Tibial nerve (tissue), 4 donors: ENCODE data around the gene UBE2D1.
A peak's percentile ranks its signal among the peaks of the same experiment; 100 is the strongest.

Experiments used
- EP300 ChIP-seq, 2 donors: sonication (generic); formaldehyde crosslinking; IDR thresholded peaks; one replicate each; pipeline ENCODE4 v1.6.1; 2017; ENCODE audit warnings: antibody characterized with exemption in 2 of 2, mild to moderate bottlenecking in 1 of 2
- POLR2A ChIP-seq, 2 donors: fragments of 450-650 bp; IDR thresholded peaks; one replicate each; pipeline ENCODE4 v1.6.1; 2017; ENCODE audit warnings: antibody characterized with exemption in 2 of 2, mild to moderate bottlenecking in 2 of 2, moderate library complexity in 2 of 2
- TF ChIP-seq, protein P1 (sequence below), 5 experiments: fragments of 200-600 bp in 3 of 5; fragments of 450-650 bp in 2 of 5; sonication (generic) in 3 of 5; IDR thresholded peaks; one replicate each; pipeline ENCODE4 v1.5.1; 2016 to 2019; ENCODE audit warnings: antibody characterized with exemption in 5 of 5, mild to moderate bottlenecking in 3 of 5, moderate library complexity in 2 of 5

DNA sequence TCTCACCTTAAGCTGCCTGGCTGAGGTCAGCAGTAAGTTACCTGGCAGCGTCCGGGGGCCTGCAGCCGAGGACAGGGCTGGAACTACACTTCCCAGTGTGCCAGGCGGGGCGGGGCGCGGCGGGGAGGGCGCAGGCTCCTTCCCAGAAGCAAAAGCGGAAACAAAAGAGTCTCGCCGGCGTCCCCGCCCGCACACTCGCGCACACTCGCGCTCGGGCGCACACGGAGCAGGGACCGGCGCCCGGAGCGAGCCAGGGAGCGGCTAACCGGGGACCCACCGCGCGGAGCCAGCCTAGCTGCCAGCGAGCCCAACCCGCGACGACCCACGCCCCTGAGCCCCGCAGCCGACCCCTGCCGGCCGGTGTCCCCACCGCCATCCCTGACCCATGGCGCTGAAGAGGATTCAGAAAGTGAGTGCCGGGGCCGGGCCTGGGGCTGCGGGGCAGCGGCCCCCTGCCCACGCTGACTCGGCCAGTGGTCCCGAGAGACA, at the start of gene UBE2D1:
- peak; percentile 74 to 84 for TF ChIP-seq POLR2A (IDR thresholded peaks at IDR 0.05)
- peak in 1 of 2 donors; percentile 94 for TF ChIP-seq EP300 (IDR thresholded peaks at IDR 0.05)
- TF ChIP-seq, protein P1, sequence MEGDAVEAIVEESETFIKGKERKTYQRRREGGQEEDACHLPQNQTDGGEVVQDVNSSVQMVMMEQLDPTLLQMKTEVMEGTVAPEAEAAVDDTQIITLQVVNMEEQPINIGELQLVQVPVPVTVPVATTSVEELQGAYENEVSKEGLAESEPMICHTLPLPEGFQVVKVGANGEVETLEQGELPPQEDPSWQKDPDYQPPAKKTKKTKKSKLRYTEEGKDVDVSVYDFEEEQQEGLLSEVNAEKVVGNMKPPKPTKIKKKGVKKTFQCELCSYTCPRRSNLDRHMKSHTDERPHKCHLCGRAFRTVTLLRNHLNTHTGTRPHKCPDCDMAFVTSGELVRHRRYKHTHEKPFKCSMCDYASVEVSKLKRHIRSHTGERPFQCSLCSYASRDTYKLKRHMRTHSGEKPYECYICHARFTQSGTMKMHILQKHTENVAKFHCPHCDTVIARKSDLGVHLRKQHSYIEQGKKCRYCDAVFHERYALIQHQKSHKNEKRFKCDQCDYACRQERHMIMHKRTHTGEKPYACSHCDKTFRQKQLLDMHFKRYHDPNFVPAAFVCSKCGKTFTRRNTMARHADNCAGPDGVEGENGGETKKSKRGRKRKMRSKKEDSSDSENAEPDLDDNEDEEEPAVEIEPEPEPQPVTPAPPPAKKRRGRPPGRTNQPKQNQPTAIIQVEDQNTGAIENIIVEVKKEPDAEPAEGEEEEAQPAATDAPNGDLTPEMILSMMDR (IDR thresholded peaks at IDR 0.05), result peak in 2 of 5 experiments; percentile 16 to 27
